Measurements from ENCODE around the gene INHBC. TPM values are rescaled to one million over a fixed set of nuclear protein-coding genes. Genes with fewer than 3 reads are reported as not detected.

INHBC gene
- polyA plus RNA-seq, 4 donors: 0.11 to 0.26 (median 0.17) TPM

GRCh38 chr12:57452937-57453509 lies 18.4 kb downstream of the INHBC start:
- no peak for DNase-seq (ENCODE audit: low read depth in 4 of 4, low spot score in 3 of 4)

DNA sequence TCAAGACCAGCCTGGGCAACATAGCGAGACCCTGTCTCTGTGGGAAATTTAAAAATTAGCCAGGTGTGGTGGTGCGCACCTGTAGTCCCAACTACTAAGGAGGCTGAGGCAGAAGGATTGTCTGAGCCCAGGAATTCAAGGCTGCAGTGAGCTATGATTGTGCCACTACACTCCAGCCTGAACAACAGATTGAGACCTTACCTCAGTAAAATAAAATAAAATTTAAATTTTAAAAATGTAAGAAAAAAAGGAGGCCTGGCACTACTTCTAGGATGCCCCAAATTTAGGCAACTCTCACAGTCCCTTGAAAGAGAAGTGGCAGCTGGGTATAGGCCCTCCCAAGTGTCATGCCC lies 19.6 kb downstream of the INHBC start:
- no peak for DNase-seq (ENCODE audit: low read depth in 4 of 4, low spot score in 3 of 4)

DNA sequence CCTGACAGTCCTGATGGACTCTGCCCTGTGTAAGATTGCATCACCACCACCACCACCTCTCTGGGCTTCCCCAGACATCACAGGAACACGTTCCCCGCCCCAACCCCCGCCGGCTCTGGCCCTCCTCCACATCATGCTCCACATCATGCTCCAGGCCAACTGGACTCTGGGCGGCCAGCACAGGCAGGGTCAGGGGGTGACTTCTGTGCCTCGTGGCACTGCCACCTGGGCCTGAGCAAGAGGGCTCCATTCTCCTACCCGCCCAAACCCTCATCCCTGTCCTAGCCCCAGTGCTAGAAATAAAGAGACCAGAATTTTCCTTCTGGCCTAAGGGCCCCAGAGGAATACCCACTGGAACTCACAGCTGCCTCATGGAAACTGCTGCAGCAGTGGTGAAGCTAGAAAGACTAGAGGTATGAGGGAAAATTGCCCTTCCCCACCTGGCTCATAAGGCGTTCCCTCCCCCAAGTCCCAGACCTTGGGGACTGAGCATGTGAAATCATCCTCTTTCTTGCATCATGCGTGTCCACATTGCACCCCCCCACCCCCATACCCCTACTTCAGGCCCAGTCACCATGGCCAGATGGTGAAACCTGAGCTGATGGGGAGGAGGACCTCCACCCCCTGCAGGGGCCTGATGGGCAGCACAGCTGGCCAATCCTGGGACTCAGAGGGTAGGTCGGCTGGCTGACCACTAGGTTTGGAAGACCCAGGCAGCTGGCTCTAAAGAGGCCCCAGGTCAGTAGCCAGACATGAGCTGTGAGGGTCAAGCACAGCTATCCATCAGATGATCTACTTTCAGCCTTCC lies 20.2 kb downstream of the INHBC start, which contains the start of gene INHBE:
INHBE (plus strand) TSS at position 742 of the 808 bp plus-strand sequence. CDS start 230 bp downstream, outside the sequence.
- no peak for DNase-seq (ENCODE audit: low read depth in 4 of 4, low spot score in 3 of 4)

- no peak for DNase-seq (ENCODE audit: low read depth in 4 of 4, low spot score in 3 of 4)
Measured at GRCh38 chr12:57455374-57456144, 21.0 kb downstream of the INHBC start.

DNA sequence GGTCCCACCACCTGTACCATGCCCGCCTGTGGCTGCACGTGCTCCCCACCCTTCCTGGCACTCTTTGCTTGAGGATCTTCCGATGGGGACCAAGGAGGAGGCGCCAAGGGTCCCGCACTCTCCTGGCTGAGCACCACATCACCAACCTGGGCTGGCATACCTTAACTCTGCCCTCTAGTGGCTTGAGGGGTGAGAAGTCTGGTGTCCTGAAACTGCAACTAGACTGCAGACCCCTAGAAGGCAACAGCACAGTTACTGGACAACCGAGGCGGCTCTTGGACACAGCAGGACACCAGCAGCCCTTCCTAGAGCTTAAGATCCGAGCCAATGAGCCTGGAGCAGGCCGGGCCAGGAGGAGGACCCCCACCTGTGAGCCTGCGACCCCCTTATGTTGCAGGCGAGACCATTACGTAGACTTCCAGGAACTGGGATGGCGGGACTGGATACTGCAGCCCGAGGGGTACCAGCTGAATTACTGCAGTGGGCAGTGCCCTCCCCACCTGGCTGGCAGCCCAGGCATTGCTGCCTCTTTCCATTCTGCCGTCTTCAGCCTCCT lies 21.6 kb downstream of the INHBC start:
- DNase-seq (ENCODE audit: low read depth in 4 of 4, low spot score in 3 of 4): no peak

DNA sequence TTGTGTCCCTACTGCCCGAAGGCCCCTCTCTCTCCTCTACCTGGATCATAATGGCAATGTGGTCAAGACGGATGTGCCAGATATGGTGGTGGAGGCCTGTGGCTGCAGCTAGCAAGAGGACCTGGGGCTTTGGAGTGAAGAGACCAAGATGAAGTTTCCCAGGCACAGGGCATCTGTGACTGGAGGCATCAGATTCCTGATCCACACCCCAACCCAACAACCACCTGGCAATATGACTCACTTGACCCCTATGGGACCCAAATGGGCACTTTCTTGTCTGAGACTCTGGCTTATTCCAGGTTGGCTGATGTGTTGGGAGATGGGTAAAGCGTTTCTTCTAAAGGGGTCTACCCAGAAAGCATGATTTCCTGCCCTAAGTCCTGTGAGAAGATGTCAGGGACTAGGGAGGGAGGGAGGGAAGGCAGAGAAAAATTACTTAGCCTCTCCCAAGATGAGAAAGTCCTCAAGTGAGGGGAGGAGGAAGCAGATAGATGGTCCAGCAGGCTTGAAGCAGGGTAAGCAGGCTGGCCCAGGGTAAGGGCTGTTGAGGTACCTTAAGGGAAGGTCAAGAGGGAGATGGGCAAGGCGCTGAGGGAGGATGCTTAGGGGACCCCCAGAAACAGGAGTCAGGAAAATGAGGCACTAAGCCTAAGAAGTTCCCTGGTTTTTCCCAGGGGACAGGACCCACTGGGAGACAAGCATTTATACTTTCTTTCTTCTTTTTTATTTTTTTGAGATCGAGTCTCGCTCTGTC lies 22.3 kb downstream of the INHBC start:
- no peak for DNase-seq (ENCODE audit: low read depth in 4 of 4, low spot score in 3 of 4)

- DNase-seq (ENCODE audit: low read depth in 4 of 4, low spot score in 3 of 4): no peak
Measured at GRCh38 chr12:57458665-57459054, 24.1 kb downstream of the INHBC start.

DNA sequence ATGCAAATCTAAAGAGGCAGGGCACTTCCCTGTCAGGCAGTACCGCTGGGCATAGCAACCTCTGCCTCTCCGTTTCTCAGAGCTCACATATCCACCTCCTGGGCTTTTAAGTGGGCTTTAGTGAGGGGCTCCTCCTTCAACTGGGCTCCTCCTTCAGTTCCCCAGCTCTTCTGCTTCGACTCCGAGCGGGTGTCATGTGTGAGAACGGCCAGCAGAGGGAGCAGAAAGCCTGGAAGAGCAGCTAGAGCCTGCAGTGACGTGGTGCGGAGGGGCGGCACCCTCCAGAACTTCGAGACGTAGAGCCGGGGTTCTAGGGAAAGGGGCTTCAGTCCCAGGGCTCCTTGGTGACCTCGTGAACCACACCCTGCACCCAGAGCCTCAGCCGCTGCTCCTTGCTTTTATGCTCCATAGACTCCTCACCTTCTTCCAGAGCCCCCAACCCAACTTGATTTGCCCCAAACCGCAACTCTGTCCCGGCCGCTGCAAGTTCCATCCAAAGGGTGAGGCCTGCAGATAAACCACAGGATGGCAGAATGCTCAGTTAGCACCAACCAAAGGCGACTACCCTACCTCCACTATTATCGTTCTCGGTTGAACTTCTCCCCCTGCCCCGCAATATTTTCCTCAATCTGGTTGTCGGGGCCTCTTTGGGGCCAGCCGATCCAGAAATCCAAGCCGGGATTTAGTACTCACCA lies 24.6 kb downstream of the INHBC start:
- DNase-seq (ENCODE audit: low read depth in 4 of 4, low spot score in 3 of 4): peak; percentile 92 to 93 (median 92)

- no peak for DNase-seq (ENCODE audit: low read depth in 4 of 4, low spot score in 3 of 4)
Measured at GRCh38 chr12:57459750-57460467, 25.3 kb downstream of the INHBC start, which contains the start of gene GLI1. TSS of gene GLI1 (plus strand) at chr12:57459785. CDS start at chr12:57463692, 3,907 bp downstream.

DNA sequence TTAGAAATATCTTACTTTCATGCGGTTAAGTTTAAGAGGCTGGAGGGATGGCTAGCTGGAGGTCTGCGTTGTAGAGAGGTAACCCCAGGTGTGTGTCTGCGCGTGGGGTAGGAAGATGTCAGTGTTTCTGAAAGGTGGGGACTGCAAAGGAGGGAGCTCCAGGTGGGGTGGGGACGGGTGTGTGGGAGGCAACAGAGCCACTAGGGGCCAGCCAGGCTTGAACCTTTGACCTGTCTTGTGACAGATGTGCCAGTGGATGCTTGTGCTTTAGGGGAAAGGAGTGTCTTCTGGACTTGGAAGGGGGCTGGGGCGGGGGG lies 25.8 kb downstream of the INHBC start:
- DNase-seq (ENCODE audit: low read depth in 4 of 4, low spot score in 3 of 4): no peak

DNA sequence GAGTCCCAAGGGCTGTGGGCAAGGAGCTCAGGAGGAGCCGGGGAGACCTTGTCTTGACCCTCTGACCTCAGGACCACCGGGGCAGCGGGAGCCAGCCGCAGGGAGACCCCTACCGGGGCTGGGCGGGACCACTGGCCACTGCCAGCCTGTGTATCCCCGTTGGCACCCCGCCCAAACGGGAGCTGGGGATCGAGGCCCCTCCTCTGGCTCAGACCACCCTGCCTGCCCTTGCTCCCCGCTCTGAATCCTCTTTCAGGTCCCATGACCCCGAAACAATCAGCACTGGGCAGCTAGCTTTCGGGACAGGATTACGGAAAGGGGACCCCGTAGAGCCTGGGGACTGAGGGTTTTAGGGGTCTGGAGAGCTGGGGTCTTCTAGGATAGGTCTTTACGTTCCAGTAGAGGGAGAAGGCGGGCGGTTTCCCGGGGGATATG lies 26.3 kb downstream of the INHBC start:
- no peak for DNase-seq (ENCODE audit: low read depth in 4 of 4, low spot score in 3 of 4)

- peak in 1 of 4 donors; percentile 66 for DNase-seq (ENCODE audit: low read depth in 4 of 4, low spot score in 3 of 4)
Measured at GRCh38 chr12:57461276-57461916, 26.8 kb downstream of the INHBC start.

DNA sequence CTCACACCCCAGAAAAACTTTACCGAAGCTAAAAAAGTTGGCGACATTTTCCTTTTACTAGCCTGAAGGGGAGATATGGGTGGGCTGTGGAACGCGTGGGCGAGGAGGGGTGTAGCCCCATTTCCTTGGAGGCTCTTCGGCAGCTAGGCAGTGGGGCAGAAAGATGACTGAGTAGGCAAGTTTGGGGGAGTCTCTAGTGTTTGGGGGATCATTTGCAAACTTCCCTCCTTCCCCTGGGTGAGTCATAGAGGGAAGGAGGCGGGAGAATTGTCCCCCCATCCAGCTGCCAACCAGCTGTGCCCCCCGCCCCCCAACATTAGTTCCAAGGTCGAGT lies 27.3 kb downstream of the INHBC start:
- DNase-seq (ENCODE audit: low read depth in 4 of 4, low spot score in 3 of 4): no peak

GRCh38 chr12:57462251-57462911 lies 27.8 kb downstream of the INHBC start:
- peak in 2 of 4 donors; percentile 82 to 88 for DNase-seq (ENCODE audit: low read depth in 4 of 4, low spot score in 3 of 4)

- no peak for DNase-seq (ENCODE audit: low read depth in 4 of 4, low spot score in 3 of 4)
Measured at GRCh38 chr12:57462912-57463253, 28.3 kb downstream of the INHBC start.

- DNase-seq (ENCODE audit: low read depth in 4 of 4, low spot score in 3 of 4): no peak
Measured at GRCh38 chr12:57464569-57464968, 30.0 kb downstream of the INHBC start.

DNA sequence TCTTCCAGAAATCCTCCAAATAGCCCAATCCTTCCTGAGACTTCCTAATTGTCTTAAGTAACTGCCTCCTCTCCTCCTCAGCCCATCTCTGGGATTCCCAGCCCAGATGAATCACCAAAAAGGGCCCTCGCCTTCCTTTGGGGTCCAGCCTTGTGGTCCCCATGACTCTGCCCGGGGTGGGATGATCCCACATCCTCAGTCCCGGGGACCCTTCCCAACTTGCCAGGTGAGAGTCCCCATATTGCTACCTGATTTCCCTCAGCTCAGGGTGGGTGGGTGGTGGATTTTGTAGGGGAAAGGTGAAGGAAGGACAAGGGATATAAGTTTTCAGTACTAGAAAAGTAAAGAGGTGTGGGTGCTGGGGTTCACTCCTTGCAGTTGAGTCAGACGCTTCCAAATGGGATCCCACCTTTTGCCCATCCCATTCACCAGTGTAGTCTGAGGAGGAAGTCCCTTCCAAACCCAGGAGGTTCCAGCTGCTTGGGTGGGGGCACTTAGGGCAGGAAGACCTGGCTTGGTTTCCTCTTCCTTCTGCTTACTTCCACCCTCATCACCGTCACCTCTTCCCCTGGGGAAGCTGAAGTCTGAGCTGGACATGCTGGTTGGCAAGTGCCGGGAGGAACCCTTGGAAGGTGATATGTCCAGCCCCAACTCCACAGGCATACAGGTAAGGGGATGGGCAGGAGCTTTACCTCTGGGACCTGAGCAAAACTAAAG lies 30.6 kb downstream of the INHBC start:
- DNase-seq (ENCODE audit: low read depth in 4 of 4, low spot score in 3 of 4): no peak

Data from left renal pelvis (tissue), 4 donors.